ENCODE measurements around the gene STAG1.
"Not testable (repeated sequence)": the region's sequence is repeated elsewhere in the genome, so short reads cannot be mapped to it uniquely, and the experiment has no call there.

The STAG1 gene

GRCh38 chr3:136490646-136491405, 261.4 kb downstream of the STAG1 start:
- no peak for DNase-seq

GRCh38 chr3:136485777-136486176, 266.4 kb downstream of the STAG1 start:
- no peak for DNase-seq

- no peak for DNase-seq
These were observed 275.9 kb downstream of the STAG1 start for GRCh38 chr3:136476280-136476679.

- DNase-seq, result not testable (repeated sequence)
These were observed 277.3 kb downstream of the STAG1 start for GRCh38 chr3:136474876-136475275.

- peak; percentile 27 for DNase-seq
These were observed 278.4 kb downstream of the STAG1 start for GRCh38 chr3:136473716-136474326.

GRCh38 chr3:136465296-136465695, 286.9 kb downstream of the STAG1 start:
- peak; percentile 10 for DNase-seq

- peak; percentile 35 for DNase-seq
These were observed 287.7 kb downstream of the STAG1 start for GRCh38 chr3:136464502-136464901.

GRCh38 chr3:136463170-136463569, 289.0 kb downstream of the STAG1 start:
- no peak for DNase-seq

- DNase-seq, result no peak
These were observed 294.4 kb downstream of the STAG1 start for GRCh38 chr3:136457793-136458192.

- no peak for DNase-seq
These were observed 296.0 kb downstream of the STAG1 start for GRCh38 chr3:136456196-136456595.

- DNase-seq, result peak; percentile 9
These were observed 307.6 kb downstream of the STAG1 start for GRCh38 chr3:136444581-136444980.

- no peak for DNase-seq
These were observed 315.1 kb downstream of the STAG1 start for GRCh38 chr3:136437043-136437442.

GRCh38 chr3:136434429-136434828, 317.7 kb downstream of the STAG1 start:
- no peak for DNase-seq

GRCh38 chr3:136432685-136433084, 319.5 kb downstream of the STAG1 start:
- no peak for DNase-seq

- no peak for DNase-seq
These were observed 324.0 kb downstream of the STAG1 start for GRCh38 chr3:136428167-136428566.

GRCh38 chr3:136427236-136427635, 324.9 kb downstream of the STAG1 start:
- DNase-seq, result no peak

- no peak for DNase-seq
These were observed 337.7 kb downstream of the STAG1 start for GRCh38 chr3:136414476-136414875.

- DNase-seq, result no peak
These were observed 339.9 kb downstream of the STAG1 start for GRCh38 chr3:136412307-136412706.

GRCh38 chr3:136409549-136409948, 342.6 kb downstream of the STAG1 start:
- no peak for DNase-seq

GRCh38 chr3:136404056-136404455, 348.1 kb downstream of the STAG1 start:
- no peak for DNase-seq

- no peak for DNase-seq
These were observed 355.3 kb downstream of the STAG1 start for GRCh38 chr3:136396916-136397315.

GRCh38 chr3:136390574-136390973, 361.6 kb downstream of the STAG1 start:
- DNase-seq, result no peak

- no peak for DNase-seq
These were observed 365.1 kb downstream of the STAG1 start for GRCh38 chr3:136387031-136387430.

- no peak for DNase-seq
These were observed 366.7 kb downstream of the STAG1 start for GRCh38 chr3:136385457-136385856.

GRCh38 chr3:136381051-136381450, 371.1 kb downstream of the STAG1 start:
- DNase-seq, result no peak
